DND-41 (cell line): ENCODE data around the gene DERL2.

ENCODE experiments used
- ATAC-seq: fragments of 200-7000 bp; cut with Tn5 transposase; 3 replicates; pipeline ENCODE4 v1.9.1; 2021; ENCODE audit warnings: low read depth; ENCODE audit not compliant: insufficient read depth
- DNase-seq: peaks from one replicate; pipeline ENCODE4 v3.0.0-alpha.2; 2020
- H2AFZ ChIP-seq: 2 replicates; pipeline ENCODE4 v1.6.0; 2012; ENCODE audit warnings: low read depth, low read length
- H3K27ac ChIP-seq: 2 replicates; pipeline ENCODE4 v1.5.1; 2012; ENCODE audit warnings: low read length, inconsistent platforms
- H3K27me3 ChIP-seq: fragments of 200-600 bp; sonication (generic); 2 replicates; pipeline ENCODE4 v1.6.0; 2012; ENCODE audit warnings: low read length, mild to moderate bottlenecking, inconsistent platforms; ENCODE audit not compliant: insufficient read depth, poor library complexity
- H3K36me3 ChIP-seq: 2 replicates; pipeline ENCODE4 v1.5.1; 2012; ENCODE audit warnings: low read length, inconsistent platforms; ENCODE audit not compliant: insufficient read depth
- H3K4me1 ChIP-seq: 2 replicates; pipeline ENCODE4 v1.5.1; 2012; ENCODE audit warnings: mild to moderate bottlenecking, low read length; ENCODE audit not compliant: insufficient read depth
- H3K4me2 ChIP-seq: 2 replicates; pipeline ENCODE4 v1.6.0; 2012; ENCODE audit warnings: mild to moderate bottlenecking, moderate library complexity, low read length, inconsistent platforms; ENCODE audit not compliant: insufficient read depth
- H3K4me3 ChIP-seq, 2 experiments: fragments of 200-600 bp in 1 of 2; shearing (Covaris generic) in 1 of 2; 2 replicates each; pipeline ENCODE4 v1.5.1; 2012 to 2016; ENCODE audit warnings: inconsistent platforms in 2 of 2, low read length in 2 of 2, mild to moderate bottlenecking in 2 of 2, low read depth in 1 of 2, moderate library complexity in 1 of 2
- H3K79me2 ChIP-seq: 2 replicates; pipeline ENCODE4 v1.6.0; 2012; ENCODE audit warnings: low read length, inconsistent platforms; ENCODE audit not compliant: insufficient read depth
- H3K9ac ChIP-seq: 2 replicates; pipeline ENCODE4 v1.6.0; 2012; ENCODE audit warnings: low read depth, mild to moderate bottlenecking, inconsistent platforms, low read length, moderate library complexity
- H3K9me3 ChIP-seq: 2 replicates; pipeline ENCODE4 v1.5.1; 2012; ENCODE audit warnings: low read length, moderate library complexity, mild to moderate bottlenecking, inconsistent platforms; ENCODE audit not compliant: insufficient read depth, severe bottlenecking
- H4K20me1 ChIP-seq: 2 replicates; pipeline ENCODE4 v1.6.0; 2012; ENCODE audit warnings: low read length; ENCODE audit not compliant: insufficient read depth
- EZH2 ChIP-seq: IDR thresholded peaks from 3 replicates; pipeline ENCODE4 v1.6.1; 2012; ENCODE audit warnings: borderline replicate concordance, low read depth, mild to moderate bottlenecking, moderate library complexity, low read length, inconsistent platforms; ENCODE audit not compliant: severe bottlenecking
- TF ChIP-seq, protein P1 (sequence below): IDR thresholded peaks from 2 replicates; pipeline ENCODE4 v1.5.1; 2012; ENCODE audit warnings: borderline replicate concordance, low read length, moderate library complexity, mild to moderate bottlenecking; ENCODE audit not compliant: poor library complexity, severe bottlenecking; ENCODE audit errors: extremely low read depth

Gene DERL2

GRCh38 chr17:5511401-5512225 lies 25.6 kb upstream of the DERL2 start:
- no peak for DNase-seq
- ATAC-seq = no peak
- H3K36me3 ChIP-seq = peaks cover 10% of the 10 kb centered on the region

DNA sequence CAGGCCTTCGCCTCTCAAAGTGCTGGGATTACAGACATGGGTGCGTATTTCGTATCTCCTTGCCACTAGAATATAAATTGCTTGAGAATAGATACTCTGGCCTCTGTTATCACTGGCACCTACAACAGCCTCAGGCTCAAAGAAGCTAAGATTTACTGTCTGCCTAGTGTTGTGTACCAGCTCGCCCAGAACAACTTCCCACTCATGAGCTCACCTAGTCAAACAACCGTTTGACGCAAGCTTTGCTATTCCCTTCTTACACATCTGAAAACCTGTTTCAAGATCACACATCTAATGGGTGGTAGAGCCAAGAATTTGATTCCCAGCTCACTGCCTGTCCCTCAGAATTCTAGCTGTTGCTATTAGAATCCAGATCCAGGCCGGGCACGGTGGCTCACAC lies 24.8 kb upstream of the DERL2 start:
- Histone ChIP-seq H3K79me2 (no peaks in the 10 kb centered on the region), H2AFZ (no peak overlapping the region), H3K4me2 (no peak overlapping the region), H3K4me1 (peaks cover 7% of the 10 kb centered on the region), H3K36me3 (peaks cover 10% of the 10 kb centered on the region), H3K9me3 (no peaks in the 10 kb centered on the region), H3K27me3 (no peaks in the 10 kb centered on the region), H3K4me3 (no peak overlapping the region), H3K9ac (no peak overlapping the region), H3K27ac (no peak overlapping the region), H4K20me1 (no peaks in the 10 kb centered on the region)
- no peak for ATAC-seq
- no peak for DNase-seq
- TF ChIP-seq, protein P1, sequence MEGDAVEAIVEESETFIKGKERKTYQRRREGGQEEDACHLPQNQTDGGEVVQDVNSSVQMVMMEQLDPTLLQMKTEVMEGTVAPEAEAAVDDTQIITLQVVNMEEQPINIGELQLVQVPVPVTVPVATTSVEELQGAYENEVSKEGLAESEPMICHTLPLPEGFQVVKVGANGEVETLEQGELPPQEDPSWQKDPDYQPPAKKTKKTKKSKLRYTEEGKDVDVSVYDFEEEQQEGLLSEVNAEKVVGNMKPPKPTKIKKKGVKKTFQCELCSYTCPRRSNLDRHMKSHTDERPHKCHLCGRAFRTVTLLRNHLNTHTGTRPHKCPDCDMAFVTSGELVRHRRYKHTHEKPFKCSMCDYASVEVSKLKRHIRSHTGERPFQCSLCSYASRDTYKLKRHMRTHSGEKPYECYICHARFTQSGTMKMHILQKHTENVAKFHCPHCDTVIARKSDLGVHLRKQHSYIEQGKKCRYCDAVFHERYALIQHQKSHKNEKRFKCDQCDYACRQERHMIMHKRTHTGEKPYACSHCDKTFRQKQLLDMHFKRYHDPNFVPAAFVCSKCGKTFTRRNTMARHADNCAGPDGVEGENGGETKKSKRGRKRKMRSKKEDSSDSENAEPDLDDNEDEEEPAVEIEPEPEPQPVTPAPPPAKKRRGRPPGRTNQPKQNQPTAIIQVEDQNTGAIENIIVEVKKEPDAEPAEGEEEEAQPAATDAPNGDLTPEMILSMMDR = no peak
- TF ChIP-seq EZH2 = no peak

More at GRCh38 chr17:5511401-5512225, 25.6 kb upstream of the DERL2 start:
- H3K4me2 ChIP-seq = no peak overlapping the region
- no peaks in the 10 kb centered on the region for H3K27me3 ChIP-seq
- no peaks in the 10 kb centered on the region for H3K79me2 ChIP-seq
- TF ChIP-seq EZH2 = no peak
- TF ChIP-seq, protein P1 = no peak
- no peak overlapping the region for H3K9ac ChIP-seq
- no peaks in the 10 kb centered on the region for H4K20me1 ChIP-seq
- H3K9me3 ChIP-seq = no peaks in the 10 kb centered on the region
- no peak overlapping the region for H2AFZ ChIP-seq
- H3K27ac ChIP-seq = no peak overlapping the region
- peaks cover 7% of the 10 kb centered on the region for H3K4me1 ChIP-seq
- no peak overlapping the region for H3K4me3 ChIP-seq

DNA sequence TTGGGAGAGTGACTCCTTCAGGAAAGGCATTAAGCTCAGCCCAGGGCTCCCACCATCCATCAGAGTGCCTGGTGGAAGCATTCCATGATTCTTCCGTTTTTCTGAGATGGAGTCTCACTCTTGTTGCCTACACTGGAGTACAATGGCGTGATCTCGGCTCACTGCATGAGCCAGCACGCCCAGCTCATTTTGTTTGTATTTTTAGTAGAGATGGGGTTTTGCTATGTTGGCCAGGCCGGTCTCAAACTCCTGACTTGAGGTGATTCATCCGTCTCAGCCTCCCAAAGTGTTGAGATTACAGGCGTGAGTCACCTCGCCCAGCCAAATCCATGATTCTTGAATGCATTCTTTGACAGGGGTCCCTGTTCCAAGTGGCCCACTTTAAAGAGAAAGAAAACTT lies 23.5 kb upstream of the DERL2 start:
- no peak for ATAC-seq
- no peaks in the 10 kb centered on the region for H4K20me1 ChIP-seq
- H3K4me1 ChIP-seq = peaks cover 7% of the 10 kb centered on the region
- H3K9ac ChIP-seq = no peak overlapping the region
- H3K27me3 ChIP-seq = no peaks in the 10 kb centered on the region
- no peak overlapping the region for H3K4me3 ChIP-seq
- no peaks in the 10 kb centered on the region for H3K9me3 ChIP-seq
- H3K4me2 ChIP-seq = no peak overlapping the region
- peaks cover 3% of the 10 kb centered on the region; the same call in 1 of the 2 replicates for H3K36me3 ChIP-seq
- no peak overlapping the region for H3K27ac ChIP-seq
- no peaks in the 10 kb centered on the region for H3K79me2 ChIP-seq
- no peak for DNase-seq
- TF ChIP-seq, protein P1 = no peak
- no peak for TF ChIP-seq EZH2
- no peak overlapping the region for H2AFZ ChIP-seq
